GM19397 (cell line): Measurements from ENCODE around the gene GSDME.

Experiments
- ATAC-seq: cut with Tn5 transposase; IDR thresholded peaks from one replicate; pipeline ENCODE4 v1.9.1; 2021; ENCODE audit warnings: mild to moderate bottlenecking, moderate library complexity; ENCODE audit not compliant: unreplicated experiment

GSDME gene

GRCh38 chr7:24707988-24708615 is 49.2 kb downstream of the GSDME start:
- ATAC-seq, result no peak

GRCh38 chr7:24706211-24707170 is 50.8 kb downstream of the GSDME start:
- ATAC-seq, result no peak

- ATAC-seq, result no peak
Measured at GRCh38 chr7:24705461-24705954, 51.8 kb downstream of the GSDME start.

- no peak for ATAC-seq
Measured at GRCh38 chr7:24704311-24704710, 53.0 kb downstream of the GSDME start.

GRCh38 chr7:24703296-24703695 is 54.0 kb downstream of the GSDME start:
- no peak for ATAC-seq

- ATAC-seq, result no peak
Measured at GRCh38 chr7:24702755-24703154, 54.5 kb downstream of the GSDME start.

- no peak for ATAC-seq
Measured at GRCh38 chr7:24701261-24702235, 55.7 kb downstream of the GSDME start.

- ATAC-seq, result no peak
Measured at GRCh38 chr7:24700521-24701260, 56.6 kb downstream of the GSDME start.

- no peak for ATAC-seq
Measured at GRCh38 chr7:24698531-24699266, 58.6 kb downstream of the GSDME start.

GRCh38 chr7:24697416-24697815 is 59.8 kb downstream of the GSDME start:
- no peak for ATAC-seq

GRCh38 chr7:24692592-24692991 is 64.7 kb downstream of the GSDME start:
- ATAC-seq, result no peak

- no peak for ATAC-seq
Measured at GRCh38 chr7:24690251-24690650, 67.0 kb downstream of the GSDME start.

- ATAC-seq, result no peak
Measured at GRCh38 chr7:24685708-24686107, 71.6 kb downstream of the GSDME start.

GRCh38 chr7:24670782-24671181 is 86.5 kb downstream of the GSDME start:
- ATAC-seq, result no peak

GRCh38 chr7:24669971-24670591 is 87.2 kb downstream of the GSDME start:
- ATAC-seq, result no peak

GRCh38 chr7:24668927-24669635 is 88.2 kb downstream of the GSDME start:
- no peak for ATAC-seq

GRCh38 chr7:24665564-24666294 is 91.5 kb downstream of the GSDME start:
- no peak for ATAC-seq

GRCh38 chr7:24660546-24660945 is 96.7 kb downstream of the GSDME start:
- no peak for ATAC-seq
